ENCODE results near the gene FAM227B. TPM values are rescaled to one million over a fixed set of nuclear protein-coding genes. Genes with fewer than 3 reads are reported as not detected.

The FAM227B gene
- total and polyA plus RNA-seq, 2 of the 13 experiments (the other 11 are each of a cell fraction or from before 2014, with no cell fraction given), result 1.9 to 2.6 TPM

DNA sequence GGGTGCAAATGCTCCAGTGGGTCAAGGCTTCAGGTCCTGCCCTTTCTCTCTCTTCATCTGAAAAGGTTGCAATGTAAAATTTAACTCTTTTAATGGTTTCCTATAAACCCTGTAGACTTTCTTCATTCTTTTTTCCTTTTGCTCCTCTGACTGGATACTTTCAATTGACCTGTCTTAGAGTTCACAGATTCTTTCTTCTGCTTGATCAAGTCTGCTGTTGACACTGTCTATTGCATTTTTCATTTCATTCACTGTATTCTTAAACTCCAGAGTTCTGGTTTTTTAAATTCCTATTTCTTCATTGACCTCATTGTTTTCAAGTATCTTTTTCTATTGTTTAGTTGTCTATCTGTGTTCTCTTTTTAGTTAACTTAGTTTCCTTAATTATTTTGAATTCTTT, 82.1 kb downstream of the FAM227B start:
- no peak for FAIRE-seq
- no peak for TF ChIP-seq MAFK (conservative IDR thresholded peaks at IDR 0.05 in 1 of 2, IDR thresholded peaks at IDR 0.05 in 1 of 2; ENCODE audit: low read length in 2 of 2)
- TF ChIP-seq ZNF160 (CRISPR knock-in tag; IDR thresholded peaks at IDR 0.05), result peak; percentile 98
- peaks cover 21% of the 10 kb centered on the region for H3K9me3 ChIP-seq (ENCODE audit: low read length)
- intact Hi-C loops (cut with micrococcal nuclease; ENCODE audit: unreplicated experiment), result no loop called here
- no peak overlapping the region for H2AFZ ChIP-seq (ENCODE audit: low read length)
- no peaks in the 10 kb centered on the region for H3K4me1 ChIP-seq (ENCODE audit: insufficient read depth, low read length)
- H3K9ac ChIP-seq (ENCODE audit: insufficient read depth, low read depth, low read length), result no peak overlapping the region
- H3K79me2 ChIP-seq (ENCODE audit: insufficient read depth, low read length), result no peaks in the 10 kb centered on the region
- no peaks in the 10 kb centered on the region for H3K27me3 ChIP-seq (ENCODE audit: control insufficient read depth in 1 of 2, insufficient read depth in 2 of 2, low read length in 2 of 2)
- no peak for DNase-seq (ENCODE audit: low spot score)
- POLR2A ChIA-PET, result no interaction called here
- H3K36me3 ChIP-seq (replicated peaks in 1 of 2; ENCODE audit: control insufficient read depth in 1 of 2, insufficient read depth in 2 of 2, low read length in 2 of 2), result no peaks in the 10 kb centered on the region
- in situ Hi-C loops (cut with HindIII; ENCODE audit: extremely low pct_ligation_motif_present, low pct_unique_long_range_greater_than_20kb), result no loop called here
- CTCF ChIA-PET (ENCODE audit: low intra/inter-chr PET ratio, low total read pairs), result no interaction called here
- no peaks in the 10 kb centered on the region for H4K20me1 ChIP-seq (ENCODE audit: insufficient read depth, low read length)
- no TSS peak for BruUV-seq (replicated peaks)
- no peak overlapping the region for H3K27ac ChIP-seq (ENCODE audit: extremely low read length, insufficient read depth, low read length)
- no peak overlapping the region for H3K4me3 ChIP-seq (replicated peaks in 1 of 3; ENCODE audit: insufficient read depth in 1 of 3, low read depth in 2 of 3, low read length in 3 of 3)
- ATAC-seq, result no peak
- H3K4me2 ChIP-seq (ENCODE audit: low read depth, low read length), result no peak overlapping the region

DNA sequence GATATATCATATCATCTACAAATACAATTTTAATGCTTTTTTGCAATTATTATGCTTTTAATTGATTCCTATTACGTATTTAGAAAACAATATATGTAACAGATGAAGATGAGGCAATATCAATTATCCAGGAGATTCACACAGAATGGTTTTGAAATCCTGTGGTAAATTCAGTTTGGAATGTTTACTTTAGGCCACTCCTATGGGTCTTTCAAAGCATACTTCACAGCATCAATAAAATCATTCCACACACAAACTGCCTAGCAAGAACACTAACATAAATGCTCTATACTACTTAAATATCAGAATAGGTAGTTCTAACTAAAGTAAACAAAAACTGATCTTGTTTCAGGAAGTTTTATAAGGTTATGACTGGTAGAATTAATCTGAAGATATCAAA, 90.5 kb downstream of the FAM227B start:
- H3K4me1 ChIP-seq (ENCODE audit: insufficient read depth, low read length), result no peaks in the 10 kb centered on the region
- 0 out of 2 replicates have a peak, but pooled peaks cover 5% of the 10 kb centered on the region for H3K9me3 ChIP-seq (ENCODE audit: low read length)
- no peak for FAIRE-seq
- H4K20me1 ChIP-seq (ENCODE audit: insufficient read depth, low read length), result no peaks in the 10 kb centered on the region
- ATAC-seq, result no peak
- intact Hi-C loops (cut with micrococcal nuclease; ENCODE audit: unreplicated experiment) (loop anchor here (5.0 kb wide), 1 partner anchor 1808 kb away; no protein-coding TSS in a partner anchor), in situ Hi-C loops (cut with HindIII; ENCODE audit: extremely low pct_ligation_motif_present, low pct_unique_long_range_greater_than_20kb) (no loop called here)
- no peak overlapping the region for H3K9ac ChIP-seq (ENCODE audit: insufficient read depth, low read depth, low read length)
- POLR2A ChIA-PET, result no interaction called here
- H2AFZ ChIP-seq (ENCODE audit: low read length), result no peak overlapping the region
- no peaks in the 10 kb centered on the region for H3K79me2 ChIP-seq (ENCODE audit: insufficient read depth, low read length)
- no peak overlapping the region for H3K27ac ChIP-seq (ENCODE audit: extremely low read length, insufficient read depth, low read length)
- no peak for TF ChIP-seq BRD4 (CRISPR knock-in tag; IDR thresholded peaks at IDR 0.05)
- no peak for TF ChIP-seq PHF21A (CRISPR knock-in tag; IDR thresholded peaks at IDR 0.05)
- TF ChIP-seq ZSCAN12 (CRISPR knock-in tag; IDR thresholded peaks at IDR 0.05), result no peak
- TF ChIP-seq GZF1 (CRISPR knock-in tag; IDR thresholded peaks at IDR 0.05), result no peak
- TF ChIP-seq, protein P1, sequence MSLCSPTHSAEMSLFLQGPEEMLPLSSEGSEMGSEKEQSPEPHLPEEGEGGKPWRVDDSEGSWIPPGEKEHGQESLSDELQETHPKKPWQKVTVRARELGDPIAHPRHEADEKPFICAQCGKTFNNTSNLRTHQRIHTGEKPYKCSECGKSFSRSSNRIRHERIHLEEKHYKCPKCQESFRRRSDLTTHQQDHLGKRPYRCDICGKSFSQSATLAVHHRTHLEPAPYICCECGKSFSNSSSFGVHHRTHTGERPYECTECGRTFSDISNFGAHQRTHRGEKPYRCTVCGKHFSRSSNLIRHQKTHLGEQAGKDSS (CRISPR knock-in tag; IDR thresholded peaks at IDR 0.05; ENCODE audit: borderline replicate concordance, low read depth), result no peak
- no peak overlapping the region for H3K4me3 ChIP-seq (replicated peaks in 1 of 3; ENCODE audit: insufficient read depth in 1 of 3, low read depth in 2 of 3, low read length in 3 of 3)
- H3K36me3 ChIP-seq (replicated peaks in 1 of 2; ENCODE audit: control insufficient read depth in 1 of 2, insufficient read depth in 2 of 2, low read length in 2 of 2), result no peaks in the 10 kb centered on the region
- H3K27me3 ChIP-seq (ENCODE audit: control insufficient read depth in 1 of 2, insufficient read depth in 2 of 2, low read length in 2 of 2), result no peaks in the 10 kb centered on the region
- 4% methylated on average over 1 of the region's 1 CpG for WGBS (ENCODE audit: low lambda C conversion rate)
- CTCF ChIA-PET (ENCODE audit: low intra/inter-chr PET ratio, low total read pairs), result no interaction called here
- H3K4me2 ChIP-seq (ENCODE audit: low read depth, low read length), result no peak overlapping the region
- DNase-seq (ENCODE audit: low spot score), result peak; percentile 3
- BruUV-seq (replicated peaks), result no TSS peak

Data from HepG2 (cell line).